C4-2B (cell line): ENCODE measurements around the gene SYNPR.
"Not testable (repeated sequence)": the region's sequence is repeated elsewhere in the genome, so short reads cannot be mapped to it uniquely, and the experiment has no call there.

ENCODE experiments used
- H3K27ac ChIP-seq: fragments of 450-650 bp; 2 replicates; pipeline ENCODE4 v1.5.1; 2017
- ZFX ChIP-seq: fragments of 450-650 bp; IDR thresholded peaks from 2 replicates; pipeline ENCODE4 v1.6.1; 2017
- TF ChIP-seq, protein P1 (sequence below): fragments of 450-650 bp; conservative IDR thresholded peaks from 2 replicates; pipeline ENCODE4 v1.5.1; 2017; ENCODE audit warnings: mild to moderate bottlenecking

SYNPR gene

DNA sequence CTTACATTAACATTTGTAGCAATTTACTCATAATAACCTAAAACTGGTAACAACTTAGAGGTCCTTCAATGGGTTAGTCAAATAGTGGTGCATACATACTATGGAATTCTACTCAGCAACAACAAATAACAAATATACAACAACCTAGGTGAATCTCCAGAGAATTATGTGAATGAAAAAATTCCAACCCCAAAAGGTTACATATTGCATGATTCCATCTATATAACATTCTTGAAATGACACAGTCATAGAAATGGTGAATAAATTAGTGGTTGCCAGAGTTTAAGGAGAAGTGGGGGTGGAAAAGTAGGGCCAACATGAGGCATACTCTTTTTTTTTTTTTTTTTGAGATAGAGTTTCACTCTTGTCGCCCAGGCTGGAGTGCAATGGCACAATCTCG, 361.7 kb downstream of the SYNPR start:
- no peak overlapping the region for H3K27ac ChIP-seq
- TF ChIP-seq, protein P1, sequence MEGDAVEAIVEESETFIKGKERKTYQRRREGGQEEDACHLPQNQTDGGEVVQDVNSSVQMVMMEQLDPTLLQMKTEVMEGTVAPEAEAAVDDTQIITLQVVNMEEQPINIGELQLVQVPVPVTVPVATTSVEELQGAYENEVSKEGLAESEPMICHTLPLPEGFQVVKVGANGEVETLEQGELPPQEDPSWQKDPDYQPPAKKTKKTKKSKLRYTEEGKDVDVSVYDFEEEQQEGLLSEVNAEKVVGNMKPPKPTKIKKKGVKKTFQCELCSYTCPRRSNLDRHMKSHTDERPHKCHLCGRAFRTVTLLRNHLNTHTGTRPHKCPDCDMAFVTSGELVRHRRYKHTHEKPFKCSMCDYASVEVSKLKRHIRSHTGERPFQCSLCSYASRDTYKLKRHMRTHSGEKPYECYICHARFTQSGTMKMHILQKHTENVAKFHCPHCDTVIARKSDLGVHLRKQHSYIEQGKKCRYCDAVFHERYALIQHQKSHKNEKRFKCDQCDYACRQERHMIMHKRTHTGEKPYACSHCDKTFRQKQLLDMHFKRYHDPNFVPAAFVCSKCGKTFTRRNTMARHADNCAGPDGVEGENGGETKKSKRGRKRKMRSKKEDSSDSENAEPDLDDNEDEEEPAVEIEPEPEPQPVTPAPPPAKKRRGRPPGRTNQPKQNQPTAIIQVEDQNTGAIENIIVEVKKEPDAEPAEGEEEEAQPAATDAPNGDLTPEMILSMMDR: no peak
- no peak for TF ChIP-seq ZFX

- TF ChIP-seq, protein P1: no peak
- no peak for TF ChIP-seq ZFX
Observed at GRCh38 chr3:63642488-63642887, 364.4 kb downstream of the SYNPR start.

GRCh38 chr3:63644212-63644797, 366.2 kb downstream of the SYNPR start:
- no peak overlapping the region for H3K27ac ChIP-seq
- no peak for TF ChIP-seq ZFX
- TF ChIP-seq, protein P1: no peak

More at GRCh38 chr3:63642488-63642887, 364.4 kb downstream of the SYNPR start:
- H3K27ac ChIP-seq: no peak overlapping the region

GRCh38 chr3:63644928-63645781, 367.0 kb downstream of the SYNPR start:
- not testable (repeated sequence) for H3K27ac ChIP-seq

DNA sequence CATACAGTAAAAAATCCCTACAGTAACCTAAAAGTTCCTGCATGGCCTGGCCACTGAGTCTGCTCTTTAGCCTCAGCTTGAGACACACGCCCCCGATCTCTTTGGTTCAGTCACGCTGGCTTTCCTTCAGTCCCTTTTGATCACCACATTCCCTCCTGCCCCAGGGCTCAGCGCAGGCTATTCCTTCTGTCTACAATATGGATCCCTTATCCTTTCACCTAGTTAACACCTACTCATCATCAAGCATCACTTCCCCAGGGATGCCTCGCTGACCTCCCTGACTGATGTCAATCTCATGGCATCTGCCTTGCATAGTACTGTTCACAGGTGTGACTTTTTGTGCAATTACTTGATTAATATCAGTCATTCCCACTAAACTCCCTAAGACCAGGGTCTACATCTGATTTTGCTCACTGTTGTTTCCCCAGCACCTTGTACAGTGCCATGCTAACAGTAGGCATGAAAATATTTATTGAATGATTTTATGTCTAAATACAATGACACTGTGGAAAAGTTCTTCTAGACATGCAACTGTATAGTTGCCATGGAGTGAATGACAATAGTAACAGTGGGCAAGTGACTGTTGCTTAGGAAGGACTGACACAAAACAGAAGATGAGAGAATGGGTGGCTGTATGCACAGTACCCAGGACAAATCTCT, 374.1 kb downstream of the SYNPR start, which contains the start of gene SNTN:
Gene SNTN (plus strand): TSS at position 610 of the 660 bp plus-strand sequence. CDS start 13 bp downstream, at position 623.
- TF ChIP-seq, protein P1: no peak
- no peak for TF ChIP-seq ZFX

DNA sequence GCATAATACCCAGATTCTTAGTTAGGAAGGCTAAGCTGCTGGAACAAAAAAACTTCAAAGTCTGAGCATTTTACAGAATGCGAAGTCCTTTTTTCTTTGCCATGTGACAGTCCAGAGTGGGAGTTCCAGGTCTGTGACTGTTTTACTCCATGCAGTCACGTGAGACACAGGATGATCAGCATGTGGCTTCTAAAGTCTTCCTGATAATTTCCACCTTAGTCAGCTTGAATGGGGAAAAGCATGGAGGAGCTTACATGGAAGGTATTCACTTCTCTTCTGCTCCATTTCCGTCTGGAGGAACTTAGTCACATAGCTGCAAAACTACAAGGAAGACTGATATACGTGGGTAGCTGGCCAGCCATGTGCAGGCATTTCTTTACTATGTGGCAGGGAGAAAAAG, 376.1 kb downstream of the SYNPR start:
- TF ChIP-seq ZFX: no peak
- TF ChIP-seq, protein P1: no peak
- H3K27ac ChIP-seq: no peak overlapping the region

More for the DNA sequence above, 374.1 kb downstream of the SYNPR start, which contains the start of gene SNTN:
- no peak within 1 kb of the TSS for H3K27ac ChIP-seq

DNA sequence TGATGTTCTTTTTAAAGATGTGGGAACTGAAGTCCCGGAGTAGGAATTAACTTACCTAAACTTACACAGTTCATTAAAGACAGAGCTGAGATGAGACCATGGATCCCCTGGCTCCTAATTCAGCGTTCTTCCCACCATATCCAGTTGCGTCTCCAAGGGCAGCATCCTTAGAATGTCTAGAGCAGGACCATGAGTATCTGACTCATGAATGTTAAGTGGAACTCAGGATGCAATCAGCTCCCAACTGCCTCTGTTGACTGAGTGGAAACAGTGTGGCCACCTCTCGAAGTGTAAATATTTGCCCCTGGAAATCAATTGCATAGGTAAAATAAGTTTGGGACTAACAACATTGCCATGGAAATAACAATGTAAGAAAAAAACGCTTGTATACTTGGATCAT, 376.8 kb downstream of the SYNPR start:
- no peak overlapping the region for H3K27ac ChIP-seq
- TF ChIP-seq, protein P1: no peak
- TF ChIP-seq ZFX: no peak
